ENCODE data around the gene MYT1. TPM values are rescaled to one million over a fixed set of nuclear protein-coding genes. Genes with fewer than 3 reads are reported as not detected.

Gene MYT1
- total and polyA plus RNA-seq, 2 of the 13 experiments (the other 11 are each of a cell fraction or from before 2014, with no cell fraction given) = 0.58 to 2.5 TPM

GRCh38 chr20:64242797-64243475 is 78.7 kb downstream of the MYT1 start (continued):
- TF ChIP-seq, protein P1, sequence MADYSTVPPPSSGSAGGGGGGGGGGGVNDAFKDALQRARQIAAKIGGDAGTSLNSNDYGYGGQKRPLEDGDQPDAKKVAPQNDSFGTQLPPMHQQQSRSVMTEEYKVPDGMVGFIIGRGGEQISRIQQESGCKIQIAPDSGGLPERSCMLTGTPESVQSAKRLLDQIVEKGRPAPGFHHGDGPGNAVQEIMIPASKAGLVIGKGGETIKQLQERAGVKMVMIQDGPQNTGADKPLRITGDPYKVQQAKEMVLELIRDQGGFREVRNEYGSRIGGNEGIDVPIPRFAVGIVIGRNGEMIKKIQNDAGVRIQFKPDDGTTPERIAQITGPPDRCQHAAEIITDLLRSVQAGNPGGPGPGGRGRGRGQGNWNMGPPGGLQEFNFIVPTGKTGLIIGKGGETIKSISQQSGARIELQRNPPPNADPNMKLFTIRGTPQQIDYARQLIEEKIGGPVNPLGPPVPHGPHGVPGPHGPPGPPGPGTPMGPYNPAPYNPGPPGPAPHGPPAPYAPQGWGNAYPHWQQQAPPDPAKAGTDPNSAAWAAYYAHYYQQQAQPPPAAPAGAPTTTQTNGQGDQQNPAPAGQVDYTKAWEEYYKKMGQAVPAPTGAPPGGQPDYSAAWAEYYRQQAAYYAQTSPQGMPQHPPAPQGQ (CRISPR knock-in tag; IDR thresholded peaks at IDR 0.05; ENCODE audit: borderline replicate concordance) = no peak
- TF ChIP-seq ZBTB7A (CRISPR knock-in tag; IDR thresholded peaks at IDR 0.05) (peak; percentile 14; the same call in 1 of the 2 replicates), HMG20A (CRISPR knock-in tag; IDR thresholded peaks at IDR 0.05; ENCODE audit: borderline replicate concordance) (peak; percentile 65; the same call in 1 of the 2 replicates), ZNF598 (CRISPR knock-in tag; IDR thresholded peaks at IDR 0.05; ENCODE audit: borderline replicate concordance) (peak; percentile 55; the same call in 1 of the 2 replicates), ZNF318 (CRISPR knock-in tag; IDR thresholded peaks at IDR 0.05) (no peak), ZNF766 (CRISPR knock-in tag; IDR thresholded peaks at IDR 0.05; ENCODE audit: borderline replicate concordance) (peak; percentile 57; the same call in 1 of the 2 replicates), CEBPG (CRISPR knock-in tag; IDR thresholded peaks at IDR 0.05) (peak; percentile 50; the same call in 1 of the 2 replicates), ZNF234 (CRISPR knock-in tag; conservative IDR thresholded peaks at IDR 0.05) (no peak), SIN3B (IDR thresholded peaks at IDR 0.05; ENCODE audit: low read length) (no peak), ZNF550 (CRISPR knock-in tag; IDR thresholded peaks at IDR 0.05; ENCODE audit: borderline replicate concordance) (0 out of 2 replicates have a peak, but pooled peaks have one; percentile 35), MXI1 (IDR thresholded peaks at IDR 0.05; ENCODE audit: borderline replicate concordance, low read depth, low read length) (peak; percentile 47; the same call in 1 of the 3 replicates), ZNF451 (CRISPR knock-in tag; IDR thresholded peaks at IDR 0.05) (peak; percentile 72; the same call in 1 of the 2 replicates)
- TF ChIP-seq, protein P2, sequence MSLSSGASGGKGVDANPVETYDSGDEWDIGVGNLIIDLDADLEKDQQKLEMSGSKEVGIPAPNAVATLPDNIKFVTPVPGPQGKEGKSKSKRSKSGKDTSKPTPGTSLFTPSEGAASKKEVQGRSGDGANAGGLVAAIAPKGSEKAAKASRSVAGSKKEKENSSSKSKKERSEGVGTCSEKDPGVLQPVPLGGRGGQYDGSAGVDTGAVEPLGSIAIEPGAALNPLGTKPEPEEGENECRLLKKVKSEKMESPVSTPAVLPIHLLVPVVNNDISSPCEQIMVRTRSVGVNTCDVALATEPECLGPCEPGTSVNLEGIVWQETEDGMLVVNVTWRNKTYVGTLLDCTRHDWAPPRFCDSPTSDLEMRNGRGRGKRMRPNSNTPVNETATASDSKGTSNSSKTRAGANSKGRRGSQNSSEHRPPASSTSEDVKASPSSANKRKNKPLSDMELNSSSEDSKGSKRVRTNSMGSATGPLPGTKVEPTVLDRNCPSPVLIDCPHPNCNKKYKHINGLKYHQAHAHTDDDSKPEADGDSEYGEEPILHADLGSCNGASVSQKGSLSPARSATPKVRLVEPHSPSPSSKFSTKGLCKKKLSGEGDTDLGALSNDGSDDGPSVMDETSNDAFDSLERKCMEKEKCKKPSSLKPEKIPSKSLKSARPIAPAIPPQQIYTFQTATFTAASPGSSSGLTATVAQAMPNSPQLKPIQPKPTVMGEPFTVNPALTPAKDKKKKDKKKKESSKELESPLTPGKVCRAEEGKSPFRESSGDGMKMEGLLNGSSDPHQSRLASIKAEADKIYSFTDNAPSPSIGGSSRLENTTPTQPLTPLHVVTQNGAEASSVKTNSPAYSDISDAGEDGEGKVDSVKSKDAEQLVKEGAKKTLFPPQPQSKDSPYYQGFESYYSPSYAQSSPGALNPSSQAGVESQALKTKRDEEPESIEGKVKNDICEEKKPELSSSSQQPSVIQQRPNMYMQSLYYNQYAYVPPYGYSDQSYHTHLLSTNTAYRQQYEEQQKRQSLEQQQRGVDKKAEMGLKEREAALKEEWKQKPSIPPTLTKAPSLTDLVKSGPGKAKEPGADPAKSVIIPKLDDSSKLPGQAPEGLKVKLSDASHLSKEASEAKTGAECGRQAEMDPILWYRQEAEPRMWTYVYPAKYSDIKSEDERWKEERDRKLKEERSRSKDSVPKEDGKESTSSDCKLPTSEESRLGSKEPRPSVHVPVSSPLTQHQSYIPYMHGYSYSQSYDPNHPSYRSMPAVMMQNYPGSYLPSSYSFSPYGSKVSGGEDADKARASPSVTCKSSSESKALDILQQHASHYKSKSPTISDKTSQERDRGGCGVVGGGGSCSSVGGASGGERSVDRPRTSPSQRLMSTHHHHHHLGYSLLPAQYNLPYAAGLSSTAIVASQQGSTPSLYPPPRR (CRISPR knock-in tag; IDR thresholded peaks at IDR 0.05; ENCODE audit: borderline replicate concordance) = peak; percentile 93

Measured in HepG2 (cell line).